Stimulated activated CD4-positive, alpha-beta T cell treated with anti-CD3 and anti-CD28 coated beads, Interleukin-1b, Interleukin-23, amount 100 ng/mL, for 1 hour (primary cell): ENCODE measurements around the gene CASP3.
"Not testable (repeated sequence)": the region's sequence is repeated elsewhere in the genome, so short reads cannot be mapped to it uniquely, and the experiment has no call there.

Experiments used
- DNase-seq, 2 donors: peaks; one replicate each; pipeline ENCODE4 v3.0.0-alpha.2; 2020; ENCODE audit warnings: low read depth in 2 of 2

The CASP3 gene

GRCh38 chr4:184596617-184597185 lies 52.5 kb downstream of the CASP3 start:
- DNase-seq: no peak

- DNase-seq: no peak
Observed at GRCh38 chr4:184596044-184596616, 53.1 kb downstream of the CASP3 start.

GRCh38 chr4:184595430-184595829 lies 53.8 kb downstream of the CASP3 start:
- DNase-seq: no peak

DNA sequence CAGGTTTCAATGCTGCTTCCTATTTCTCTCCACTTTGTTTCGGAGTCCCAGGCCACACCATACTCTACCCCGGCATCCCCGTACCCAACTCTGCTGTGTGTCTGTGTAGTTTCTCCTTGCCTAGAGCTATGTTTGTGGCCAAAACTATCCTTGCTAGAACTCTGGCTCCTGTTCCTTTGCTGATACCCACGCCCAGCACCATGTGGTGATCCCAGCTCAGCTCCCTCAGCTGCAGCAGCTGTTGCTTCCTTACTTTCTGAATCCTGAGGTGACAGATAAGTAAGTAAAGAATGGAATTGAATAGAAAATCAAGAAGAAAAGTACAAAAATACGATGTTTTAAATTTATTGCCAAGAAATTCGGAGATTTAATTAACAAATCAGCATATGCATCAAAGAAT lies 55.8 kb downstream of the CASP3 start:
- no peak for DNase-seq

GRCh38 chr4:184591747-184592270 lies 57.4 kb downstream of the CASP3 start:
- not testable (repeated sequence) for DNase-seq

- DNase-seq: no peak
Observed at GRCh38 chr4:184591070-184591677, 58.1 kb downstream of the CASP3 start.

GRCh38 chr4:184590196-184590595 lies 59.1 kb downstream of the CASP3 start:
- no peak for DNase-seq

GRCh38 chr4:184588893-184589292 lies 60.4 kb downstream of the CASP3 start:
- DNase-seq: no peak

- DNase-seq: no peak
Observed at GRCh38 chr4:184587701-184588100, 61.5 kb downstream of the CASP3 start.

DNA sequence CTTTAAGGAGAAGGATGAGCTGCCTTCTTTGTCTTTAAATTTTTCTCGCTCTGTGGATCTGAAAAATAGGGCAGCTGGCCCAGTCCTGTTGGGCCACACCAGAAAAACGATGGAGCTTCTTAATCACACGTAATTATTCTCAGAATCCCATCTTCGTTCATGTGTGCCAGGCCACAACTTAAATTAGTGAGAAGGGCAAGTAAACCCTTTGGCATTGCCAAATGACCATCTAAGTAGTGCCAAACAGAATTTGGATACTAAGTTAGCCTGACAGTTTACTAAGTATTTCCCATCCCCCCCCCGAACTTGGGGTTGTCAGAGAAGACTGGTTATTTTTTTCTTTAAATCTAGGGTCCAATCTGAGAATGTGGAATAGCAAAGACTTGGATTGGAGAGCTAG lies 62.0 kb downstream of the CASP3 start:
- DNase-seq: no peak

DNA sequence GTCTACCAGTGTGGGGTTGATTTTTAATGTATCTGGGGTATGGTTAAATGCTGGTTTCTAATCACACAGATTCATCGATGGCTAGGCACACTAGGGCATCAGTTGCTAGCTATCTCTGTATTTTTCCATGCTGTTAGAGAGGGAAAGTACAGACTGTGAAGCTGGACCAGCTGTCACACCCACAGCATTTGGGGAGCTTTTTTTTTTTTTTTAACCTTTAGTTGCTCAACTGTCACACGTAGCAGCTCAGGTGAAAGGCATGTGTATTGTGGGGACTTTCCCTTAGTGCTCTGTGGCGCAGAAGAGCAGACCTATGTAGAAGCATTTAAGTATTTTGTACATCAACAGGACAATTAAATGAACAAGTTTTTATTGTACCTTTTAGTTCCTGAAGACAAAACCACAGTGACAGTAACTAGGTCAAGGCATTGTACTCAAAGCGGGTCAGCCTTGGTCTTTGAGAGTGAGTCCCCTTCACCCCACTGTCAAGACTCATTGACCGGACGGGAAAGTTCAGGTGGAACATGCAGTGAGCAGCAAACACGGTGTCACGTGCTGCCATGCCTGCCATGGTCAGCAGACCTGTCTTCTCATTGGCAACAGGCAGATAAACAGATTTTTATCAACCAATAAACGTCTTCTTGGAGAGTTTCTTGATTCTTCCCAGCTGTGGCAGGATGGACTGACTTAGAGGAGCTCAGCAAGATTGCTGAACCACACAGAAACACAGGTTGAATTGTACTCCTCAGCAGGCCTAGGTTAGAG lies 65.3 kb downstream of the CASP3 start:
- no peak for DNase-seq
